Mesendoderm (in vitro differentiated cells): ENCODE results near the gene PRR23A.
A peak's percentile ranks its signal among the peaks of the same experiment; 100 is the strongest.
"Not testable (repeated sequence)": the region's sequence is repeated elsewhere in the genome, so short reads cannot be mapped to it uniquely, and the experiment has no call there.

Experiments used
- DNase-seq: peaks from one replicate; pipeline ENCODE4 v3.0.0; 2013
- H2AK5ac ChIP-seq: 2 replicates; pipeline ENCODE4 v1.6.1; 2013; ENCODE audit warnings: low read length, inconsistent platforms
- H2BK120ac ChIP-seq: 2 replicates; pipeline ENCODE4 v1.6.1; 2013; ENCODE audit warnings: low read depth, mild to moderate bottlenecking, low read length, moderate library complexity, mixed read lengths
- H2BK15ac ChIP-seq: replicated peaks from 2 replicates; pipeline ENCODE4 v1.6.1; 2013; ENCODE audit warnings: low read depth, mild to moderate bottlenecking, moderate library complexity
- H2BK5ac ChIP-seq: 2 replicates; pipeline ENCODE4 v1.6.1; 2013; ENCODE audit warnings: low read length, inconsistent platforms
- H3K18ac ChIP-seq: 2 replicates; pipeline ENCODE4 v1.6.1; 2013; ENCODE audit warnings: mild to moderate bottlenecking, low read length, mixed read lengths
- H3K23ac ChIP-seq: one replicate; pipeline ENCODE4 v1.6.1; 2013; ENCODE audit warnings: low read length
- H3K27ac ChIP-seq: 2 replicates; pipeline ENCODE4 v1.5.1; 2013; ENCODE audit warnings: low read depth, mild to moderate bottlenecking, inconsistent platforms, low read length, moderate library complexity
- H3K27me3 ChIP-seq: 2 replicates; pipeline ENCODE4 v1.6.1; 2013; ENCODE audit warnings: low read length, control low read depth, mild to moderate bottlenecking, inconsistent platforms; ENCODE audit not compliant: insufficient read depth, poor library complexity
- H3K36me3 ChIP-seq: 2 replicates; pipeline ENCODE4 v1.6.1; 2013; ENCODE audit warnings: low read length, inconsistent platforms; ENCODE audit not compliant: control insufficient read depth, insufficient read depth
- H3K4ac ChIP-seq: one replicate; pipeline ENCODE4 v1.6.1; 2013; ENCODE audit warnings: low read depth, mild to moderate bottlenecking, low read length, moderate library complexity
- H3K4me1 ChIP-seq: 2 replicates; pipeline ENCODE4 v1.6.1; 2013; ENCODE audit warnings: low read depth, low read length, inconsistent platforms; ENCODE audit not compliant: control insufficient read depth
- H3K4me2 ChIP-seq: 2 replicates; pipeline ENCODE4 v1.6.1; 2013; ENCODE audit warnings: low read length
- H3K4me3 ChIP-seq: 2 replicates; pipeline ENCODE4 v1.5.1; 2013; ENCODE audit warnings: mild to moderate bottlenecking, low read length
- H3K56ac ChIP-seq: one replicate; pipeline ENCODE4 v1.6.1; 2013; ENCODE audit warnings: low read length
- H3K79me1 ChIP-seq: 2 replicates; pipeline ENCODE4 v1.6.1; 2013; ENCODE audit warnings: low read length, inconsistent platforms
- H3K79me2 ChIP-seq: 2 replicates; pipeline ENCODE4 v1.6.1; 2013; ENCODE audit warnings: mild to moderate bottlenecking, low read length; ENCODE audit not compliant: control insufficient read depth, insufficient read depth
- H3K9ac ChIP-seq: 2 replicates; pipeline ENCODE4 v1.6.1; 2013; ENCODE audit warnings: low read length, inconsistent platforms
- H4K5ac ChIP-seq: one replicate; pipeline ENCODE4 v1.6.1; 2013; ENCODE audit warnings: low read length
- H4K8ac ChIP-seq: one replicate; pipeline ENCODE4 v1.6.1; 2013; ENCODE audit warnings: low read depth, mild to moderate bottlenecking, control low read depth, low read length, moderate library complexity
- WGBS: extraction: QIAGEN DNeasy Blood & Tissue Kit; methylation state at CpG from one replicate; pipeline ENCODE4 v1.1.7; 2013; ENCODE audit warnings: low lambda C conversion rate, missing lambda C conversion rate; ENCODE audit not compliant: insufficient coverage; ENCODE audit errors: extremely low coverage; 5-methylcytosine and 5-hydroxymethylcytosine counted together

Gene PRR23A

DNA sequence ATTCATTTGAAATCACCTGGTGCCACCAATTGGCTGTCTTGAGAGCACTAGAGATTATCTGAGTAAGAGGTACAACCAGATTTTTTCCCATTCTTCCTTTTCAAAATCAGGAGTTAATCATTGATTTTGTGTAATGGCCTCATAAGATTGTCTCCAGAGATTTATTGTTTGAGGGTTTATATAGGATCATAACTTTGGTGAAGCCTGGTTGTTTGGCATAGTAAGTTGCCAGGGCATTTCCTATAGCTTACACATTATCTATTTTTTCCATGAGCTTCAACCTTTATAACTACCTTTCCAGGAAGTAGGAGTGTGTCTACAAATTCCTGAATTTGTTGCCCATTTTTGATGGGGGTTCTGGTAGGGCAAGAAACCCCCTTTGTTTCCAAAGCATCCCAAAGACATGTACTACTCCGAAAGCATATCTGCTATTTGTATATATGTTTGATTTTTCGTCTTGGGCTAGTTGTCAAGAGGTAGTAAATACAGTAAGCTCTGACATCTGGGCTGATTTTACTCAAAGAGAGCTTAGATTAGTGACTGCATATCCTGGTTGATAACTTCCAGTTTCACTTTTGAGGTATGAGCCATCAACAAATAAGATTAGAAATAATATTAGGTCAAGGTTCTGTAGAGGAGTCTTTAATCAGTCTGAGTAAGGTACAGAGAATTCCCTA lies 26.4 kb upstream of the PRR23A start:
- Histone ChIP-seq H3K4me2 (no peak overlapping the region), H2BK120ac (no peak overlapping the region), H3K18ac (no peak overlapping the region), H2AK5ac (no peak overlapping the region), H4K5ac (no peak overlapping the region), H3K56ac (no peak overlapping the region), H3K23ac (no peak overlapping the region), H3K4me1 (no peaks in the 10 kb centered on the region), H3K9ac (no peak overlapping the region), H2BK5ac (no peak overlapping the region), H3K79me2 (no peaks in the 10 kb centered on the region), H3K36me3 (no peaks in the 10 kb centered on the region), H3K79me1 (no peaks in the 10 kb centered on the region), H4K8ac (no peak overlapping the region), H3K27ac (no peak overlapping the region), H3K4me3 (no peak overlapping the region), H3K4ac (no peak overlapping the region), H3K27me3 (no peaks in the 10 kb centered on the region), H2BK15ac (no peak overlapping the region)
- no CpG with 5 or more reads among the region's 2 CpGs for WGBS
- DNase-seq, result no peak

GRCh38 chr3:139030576-139030975 lies 24.5 kb upstream of the PRR23A start:
- H3K27me3 ChIP-seq, DNase-seq, H3K4me1 ChIP-seq, H3K79me1 ChIP-seq, H4K5ac ChIP-seq, H3K56ac ChIP-seq, H2BK120ac ChIP-seq, H3K18ac ChIP-seq, H4K8ac ChIP-seq, H3K9ac ChIP-seq, H3K23ac ChIP-seq, H2AK5ac ChIP-seq, H3K27ac ChIP-seq, H2BK5ac ChIP-seq, H3K4me2 ChIP-seq, H3K36me3 ChIP-seq, H3K4me3 ChIP-seq, H2BK15ac ChIP-seq, H3K4ac ChIP-seq, H3K79me2 ChIP-seq: not testable (repeated sequence)

DNA sequence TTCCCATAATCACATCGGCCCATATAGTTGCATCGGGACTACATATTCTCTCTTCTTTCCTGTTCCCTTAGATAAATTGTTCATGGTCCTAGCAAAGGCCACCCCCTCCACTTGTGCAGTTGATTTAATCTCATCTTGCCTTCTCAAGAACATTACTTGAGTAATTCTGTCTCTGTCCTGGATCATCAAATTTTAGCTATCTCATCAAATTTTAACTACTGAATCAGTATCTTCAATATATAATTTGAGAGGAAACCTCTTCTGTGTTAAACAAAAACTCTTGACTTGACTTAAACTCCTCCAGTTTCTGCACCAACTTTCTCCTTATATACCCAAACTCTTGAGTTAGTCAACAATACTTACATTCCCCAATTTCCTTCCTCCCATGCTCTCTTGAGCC lies 18.9 kb upstream of the PRR23A start:
- no peak for DNase-seq
- Histone ChIP-seq H3K23ac (no peak overlapping the region), H3K9ac (no peak overlapping the region), H3K4me3 (no peak overlapping the region), H4K5ac (no peak overlapping the region), H3K4ac (no peak overlapping the region), H3K79me1 (no peaks in the 10 kb centered on the region), H3K79me2 (no peaks in the 10 kb centered on the region), H3K27ac (no peak overlapping the region), H2AK5ac (no peak overlapping the region), H2BK120ac (no peak overlapping the region), H3K56ac (no peak overlapping the region), H3K18ac (no peak overlapping the region), H2BK15ac (no peak overlapping the region), H4K8ac (no peak overlapping the region), H3K27me3 (no peaks in the 10 kb centered on the region), H3K4me1 (no peaks in the 10 kb centered on the region), H2BK5ac (no peak overlapping the region), H3K4me2 (no peak overlapping the region), H3K36me3 (no peaks in the 10 kb centered on the region)
- WGBS, result no CpG with 5 or more reads among the region's 2 CpGs

- Histone ChIP-seq H2BK120ac (no peak within 1 kb of the TSS), H2BK15ac (no peak within 1 kb of the TSS), H3K18ac (no peak within 1 kb of the TSS), H3K4ac (no peak within 1 kb of the TSS), H3K4me2 (no peak within 1 kb of the TSS), H3K79me2 (no peaks in the 10 kb centered on the region), H2BK5ac (no peak within 1 kb of the TSS), H4K8ac (no peak within 1 kb of the TSS), H3K27me3 (no peaks in the 10 kb centered on the region), H3K4me3 (no peak within 1 kb of the TSS), H3K56ac (no peak within 1 kb of the TSS), H4K5ac (no peak within 1 kb of the TSS), H2AK5ac (no peak within 1 kb of the TSS), H3K36me3 (no peaks in the 10 kb centered on the region), H3K79me1 (no peaks in the 10 kb centered on the region), H3K27ac (no peak within 1 kb of the TSS), H3K23ac (no peak within 1 kb of the TSS), H3K4me1 (no peaks in the 10 kb centered on the region), H3K9ac (no peak within 1 kb of the TSS)
- DNase-seq, result peak; percentile 3
- no CpG with 5 or more reads among the region's 19 CpGs for WGBS
Observed at GRCh38 chr3:139020868-139021234, 14.8 kb upstream of the PRR23A start, which contains the start of gene PRR23B. TSS of gene PRR23B (minus strand) at chr3:139020926. CDS start at chr3:139020661, 265 bp downstream.

DNA sequence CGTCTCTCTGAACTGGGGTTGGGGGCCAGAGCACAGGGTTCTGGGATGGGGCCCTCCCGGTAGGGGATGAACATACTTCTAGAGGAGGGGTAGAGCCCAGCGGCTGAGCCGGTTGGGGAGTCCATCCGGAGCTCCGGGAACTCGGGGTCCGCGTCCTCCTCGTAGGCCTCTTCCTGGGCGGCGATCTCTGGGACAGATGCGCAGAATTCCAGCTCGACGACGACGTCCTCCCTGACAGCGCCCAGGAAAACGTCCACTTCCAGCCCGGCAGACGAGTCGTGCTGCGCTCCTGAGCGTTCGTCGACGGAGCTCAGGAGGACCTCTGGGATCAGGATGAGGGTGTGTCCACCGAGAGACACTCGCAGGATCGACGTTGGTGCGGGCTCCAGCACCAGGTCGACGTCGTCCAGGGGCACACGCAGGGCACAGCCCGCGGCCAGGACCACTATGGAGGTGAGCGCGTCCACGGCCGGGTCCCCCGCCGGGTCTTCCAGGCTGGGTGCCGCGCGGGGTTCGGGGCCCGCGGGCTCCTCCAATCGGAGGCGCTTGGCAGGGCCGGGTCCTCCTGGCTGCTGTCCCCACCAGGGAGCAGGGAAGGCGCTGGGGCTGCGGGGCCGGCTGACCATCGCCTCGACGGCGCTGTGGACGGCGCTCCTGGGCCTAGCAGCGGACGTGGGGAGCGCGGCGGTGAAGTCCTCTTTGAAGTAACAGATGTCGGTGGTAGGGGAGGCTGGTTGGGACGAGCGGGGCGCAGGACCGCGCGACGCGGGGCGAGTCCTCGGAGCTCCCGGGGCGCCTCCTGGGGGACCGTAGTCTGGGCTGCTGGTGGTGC lies 14.2 kb upstream of the PRR23A start:
- Histone ChIP-seq H3K4me1 (no peaks in the 10 kb centered on the region), H2BK5ac (no peak overlapping the region), H3K23ac (no peak overlapping the region), H3K18ac (no peak overlapping the region), H3K79me1 (no peaks in the 10 kb centered on the region), H3K4me3 (no peak overlapping the region), H2AK5ac (no peak overlapping the region), H3K79me2 (no peaks in the 10 kb centered on the region), H3K4me2 (no peak overlapping the region), H3K36me3 (no peaks in the 10 kb centered on the region), H4K8ac (no peak overlapping the region), H3K9ac (no peak overlapping the region), H3K27me3 (no peaks in the 10 kb centered on the region), H3K4ac (no peak overlapping the region), H3K27ac (no peak overlapping the region), H2BK15ac (no peak overlapping the region), H2BK120ac (no peak overlapping the region), H4K5ac (no peak overlapping the region), H3K56ac (no peak overlapping the region)
- DNase-seq, result no peak
- no CpG with 5 or more reads among the region's 81 CpGs for WGBS
